ENCODE data around the gene KCNH5. TPM values are rescaled to one million over a fixed set of nuclear protein-coding genes. Genes with fewer than 3 reads are reported as not detected.

The KCNH5 gene
- total and polyA plus RNA-seq, 2 of the 13 experiments (the other 11 are each of a cell fraction or from before 2014, with no cell fraction given), result not detected

DNA sequence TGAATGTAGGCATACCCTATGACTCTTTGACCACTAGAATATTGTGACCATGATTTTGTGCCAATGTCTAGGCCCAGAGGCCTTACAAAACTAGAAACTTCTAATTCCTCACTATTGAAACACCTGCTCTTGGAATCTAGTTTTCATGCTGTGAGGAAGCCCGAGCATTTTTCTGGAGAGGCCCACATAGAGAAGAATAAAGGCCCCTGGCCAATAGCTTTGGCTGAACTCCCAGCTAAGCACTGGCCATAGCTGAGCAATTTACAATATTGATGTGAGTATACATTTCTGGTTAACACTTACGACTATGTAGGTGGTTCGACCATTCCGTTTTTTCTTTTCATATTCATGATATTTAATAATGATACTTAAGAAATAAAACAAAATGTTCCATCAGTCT lies 190.3 kb downstream of the KCNH5 start:
- CTCF ChIA-PET (ENCODE audit: low intra/inter-chr PET ratio, low total read pairs), result no interaction called here
- H4K20me1 ChIP-seq (ENCODE audit: insufficient read depth, low read length), result no peaks in the 10 kb centered on the region

More for the DNA sequence above, 190.3 kb downstream of the KCNH5 start:
- no peaks in the 10 kb centered on the region for H3K4me1 ChIP-seq (ENCODE audit: insufficient read depth, low read length)
- H3K9ac ChIP-seq (ENCODE audit: insufficient read depth, low read depth, low read length), result no peak overlapping the region
- H3K27ac ChIP-seq (ENCODE audit: extremely low read length, insufficient read depth, low read length), result no peak overlapping the region
- no peak overlapping the region for H3K4me2 ChIP-seq (ENCODE audit: low read depth, low read length)
- intact Hi-C loops (cut with micrococcal nuclease; ENCODE audit: unreplicated experiment), result no loop called here
- ATAC-seq (no peak), DNase-seq (ENCODE audit: low spot score) (no peak), FAIRE-seq (no peak)
- no peaks in the 10 kb centered on the region for H3K27me3 ChIP-seq (ENCODE audit: control insufficient read depth in 1 of 2, insufficient read depth in 2 of 2, low read length in 2 of 2)
- no peak overlapping the region for H3K4me3 ChIP-seq (replicated peaks in 1 of 3; ENCODE audit: insufficient read depth in 1 of 3, low read depth in 2 of 3, low read length in 3 of 3)
- 7% methylated on average over 4 of the region's 4 CpGs for WGBS (ENCODE audit: low lambda C conversion rate)
- H2AFZ ChIP-seq (ENCODE audit: low read length), result no peak overlapping the region
- H3K36me3 ChIP-seq (replicated peaks in 1 of 2; ENCODE audit: control insufficient read depth in 1 of 2, insufficient read depth in 2 of 2, low read length in 2 of 2), result no peaks in the 10 kb centered on the region
- H3K79me2 ChIP-seq (ENCODE audit: insufficient read depth, low read length), result no peaks in the 10 kb centered on the region
- in situ Hi-C loops (cut with HindIII; ENCODE audit: extremely low pct_ligation_motif_present, low pct_unique_long_range_greater_than_20kb), result no loop called here
- no TSS peak for BruUV-seq (replicated peaks)
- TF ChIP-seq, protein P1, sequence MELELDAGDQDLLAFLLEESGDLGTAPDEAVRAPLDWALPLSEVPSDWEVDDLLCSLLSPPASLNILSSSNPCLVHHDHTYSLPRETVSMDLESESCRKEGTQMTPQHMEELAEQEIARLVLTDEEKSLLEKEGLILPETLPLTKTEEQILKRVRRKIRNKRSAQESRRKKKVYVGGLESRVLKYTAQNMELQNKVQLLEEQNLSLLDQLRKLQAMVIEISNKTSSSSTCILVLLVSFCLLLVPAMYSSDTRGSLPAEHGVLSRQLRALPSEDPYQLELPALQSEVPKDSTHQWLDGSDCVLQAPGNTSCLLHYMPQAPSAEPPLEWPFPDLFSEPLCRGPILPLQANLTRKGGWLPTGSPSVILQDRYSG (CRISPR knock-in tag; IDR thresholded peaks at IDR 0.05), result no peak
- TF ChIP-seq SRSF1 (optimal IDR thresholded peaks at IDR 0.05; ENCODE audit: low read depth, low read length) (no peak), ZNF512 (CRISPR knock-in tag; IDR thresholded peaks at IDR 0.05) (no peak), ZNF329 (CRISPR knock-in tag; IDR thresholded peaks at IDR 0.05; ENCODE audit: low read depth) (no peak), TBX2 (CRISPR knock-in tag; IDR thresholded peaks at IDR 0.05; ENCODE audit: borderline replicate concordance) (no peak), ZNF354B (CRISPR knock-in tag; IDR thresholded peaks at IDR 0.05) (no peak), DNMT1 (CRISPR knock-in tag; IDR thresholded peaks at IDR 0.05) (no peak), KDM6A (CRISPR knock-in tag; IDR thresholded peaks at IDR 0.05; ENCODE audit: low read depth) (no peak), ISX (CRISPR knock-in tag; conservative IDR thresholded peaks at IDR 0.05) (no peak), ZSCAN30 (CRISPR knock-in tag; IDR thresholded peaks at IDR 0.05) (no peak), ZNF782 (CRISPR knock-in tag; IDR thresholded peaks at IDR 0.05; ENCODE audit: borderline replicate concordance) (no peak), ZNF589 (CRISPR knock-in tag; conservative IDR thresholded peaks at IDR 0.05) (no peak), KDM3A (CRISPR knock-in tag; IDR thresholded peaks at IDR 0.05; ENCODE audit: low read depth) (no peak), ZNF777 (CRISPR knock-in tag; IDR thresholded peaks at IDR 0.05) (no peak), ZNF678 (CRISPR knock-in tag; IDR thresholded peaks at IDR 0.05) (no peak), RFXAP (CRISPR knock-in tag; IDR thresholded peaks at IDR 0.05; ENCODE audit: borderline replicate concordance) (no peak), ZNF562 (CRISPR knock-in tag; IDR thresholded peaks at IDR 0.05; ENCODE audit: borderline replicate concordance) (no peak)
- TF ChIP-seq, protein P2, sequence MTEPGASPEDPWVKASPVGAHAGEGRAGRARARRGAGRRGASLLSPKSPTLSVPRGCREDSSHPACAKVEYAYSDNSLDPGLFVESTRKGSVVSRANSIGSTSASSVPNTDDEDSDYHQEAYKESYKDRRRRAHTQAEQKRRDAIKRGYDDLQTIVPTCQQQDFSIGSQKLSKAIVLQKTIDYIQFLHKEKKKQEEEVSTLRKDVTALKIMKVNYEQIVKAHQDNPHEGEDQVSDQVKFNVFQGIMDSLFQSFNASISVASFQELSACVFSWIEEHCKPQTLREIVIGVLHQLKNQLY (CRISPR knock-in tag; IDR thresholded peaks at IDR 0.05), result no peak
- POLR2A ChIA-PET, result no interaction called here
- H3K9me3 ChIP-seq (ENCODE audit: low read length), result 0 out of 2 replicates have a peak, but pooled peaks cover 5% of the 10 kb centered on the region
